Keratinocyte (primary cell): Measurements from ENCODE around the gene ZMYM2. TPM values are rescaled to one million over a fixed set of nuclear protein-coding genes. Genes with fewer than 3 reads are reported as not detected.

ENCODE experiments used
- DNase-seq: peaks from one replicate; pipeline ENCODE4 v3.0.0-alpha.2; 2011; ENCODE audit warnings: low read depth, missing footprints, low spot score
- FAIRE-seq: peaks from 2 replicates; lab custom pipeline; 2011; peaks lifted over from hg19 to GRCh38; lab: Jason Lieb, UNC
- H2AFZ ChIP-seq: 2 replicates; pipeline ENCODE4 v1.6.0; 2012; ENCODE audit warnings: low read length, control low read depth, inconsistent platforms; ENCODE audit not compliant: control insufficient read depth
- H3K27ac ChIP-seq: 2 replicates; pipeline ENCODE4 v1.5.1; 2011; ENCODE audit warnings: low read length; ENCODE audit not compliant: control insufficient read depth, insufficient read depth
- H3K27me3 ChIP-seq: 3 replicates; pipeline ENCODE4 v1.6.0; 2011; ENCODE audit warnings: low read length; ENCODE audit not compliant: control insufficient read depth, insufficient read depth; ENCODE audit errors: extremely low read depth
- H3K36me3 ChIP-seq, 2 experiments: 2 replicates in 1 of 2; 3 replicates in 1 of 2; pipeline ENCODE4 v1.5.1; 2011; ENCODE audit warnings: low read length in 2 of 2, mild to moderate bottlenecking in 1 of 2; ENCODE audit not compliant: control insufficient read depth in 2 of 2, insufficient read depth in 2 of 2; ENCODE audit errors: extremely low read depth in 1 of 2
- H3K4me1 ChIP-seq: 3 replicates; pipeline ENCODE4 v1.5.1; 2011; ENCODE audit warnings: low read length; ENCODE audit not compliant: control insufficient read depth, insufficient read depth; ENCODE audit errors: extremely low read depth
- H3K4me2 ChIP-seq: 3 replicates; pipeline ENCODE4 v1.6.0; 2011; ENCODE audit warnings: low read depth, low read length; ENCODE audit not compliant: control insufficient read depth, insufficient read depth; ENCODE audit errors: extremely low read depth
- H3K4me3 ChIP-seq, 3 experiments: fragments of 200-600 bp in 1 of 3; sonication (generic) in 1 of 3; 2 replicates in 2 of 3; 3 replicates in 1 of 3; pipeline ENCODE4 v1.5.1; 2011 to 2016; ENCODE audit warnings: low read length in 3 of 3, mild to moderate bottlenecking in 3 of 3, control low read depth in 2 of 3, inconsistent platforms in 1 of 3, low read depth in 1 of 3, mixed read lengths in 1 of 3, mixed run types in 1 of 3, moderate library complexity in 1 of 3; ENCODE audit not compliant: control insufficient read depth in 2 of 3, insufficient read depth in 2 of 3; ENCODE audit errors: extremely low read depth in 1 of 3
- H3K79me2 ChIP-seq: 2 replicates; pipeline ENCODE4 v1.6.0; 2012; ENCODE audit warnings: low read length; ENCODE audit not compliant: control insufficient read depth, insufficient read depth
- H3K9ac ChIP-seq: 3 replicates; pipeline ENCODE4 v1.6.0; 2011; ENCODE audit warnings: low read length; ENCODE audit not compliant: control insufficient read depth, insufficient read depth; ENCODE audit errors: extremely low read depth
- H3K9me1 ChIP-seq: 3 replicates; pipeline ENCODE4 v1.6.0; 2011; ENCODE audit warnings: low read length; ENCODE audit not compliant: control insufficient read depth, insufficient read depth; ENCODE audit errors: extremely low read depth
- H3K9me3 ChIP-seq: 2 replicates; pipeline ENCODE4 v1.5.1; 2012; ENCODE audit warnings: low read depth, low read length; ENCODE audit not compliant: control insufficient read depth
- H4K20me1 ChIP-seq: 3 replicates; pipeline ENCODE4 v1.6.0; 2011; ENCODE audit warnings: low read length; ENCODE audit not compliant: control insufficient read depth, insufficient read depth; ENCODE audit errors: extremely low read depth
- CTCF ChIP-seq, 3 experiments: IDR thresholded peaks in 1 of 3; conservative IDR thresholded peaks in 1 of 3; optimal IDR thresholded peaks in 1 of 3; 2 replicates in 2 of 3; 3 replicates in 1 of 3; pipeline versions ENCODE3 to v1.5.1; 2011; ENCODE audit warnings: low read length in 3 of 3, mild to moderate bottlenecking in 3 of 3, moderate library complexity in 2 of 3, control low read depth in 1 of 3, inconsistent platforms in 1 of 3; ENCODE audit not compliant: insufficient read depth in 2 of 3; ENCODE audit errors: extremely low read depth in 1 of 3
- EZH2 ChIP-seq: IDR thresholded peaks from one replicate; pipeline ENCODE4 v1.6.1; 2012; ENCODE audit warnings: inconsistent platforms, mild to moderate bottlenecking, low read length, moderate library complexity
- dilution Hi-C: fragments of 300-500 bp; cut with MboI; formaldehyde crosslinking; loops from one replicate; pipeline ENCODE4 v1.7.0; 2020; ENCODE audit warnings: low sequenced_read_pairs; ENCODE audit not compliant: extremely low pct_ligation_motif_present
- polyA plus RNA-seq, 5 experiments: library from polyadenylated mRNA; depleted of rRNA in 3 of 5; stranded (reverse) in 3 of 5; stranded (forward) in 1 of 5; unstranded in 1 of 5; fragments of >200 nt; gene quantifications; 1 replicate in 1 of 5; 2 replicates in 3 of 5; 3 replicates in 1 of 5; pipeline versions ENCODE4 v1.2.1 to v1.2.3, GENCODE V29; 2011 to 2012; ENCODE audit warnings: missing spikeins in 2 of 5, low read depth in 1 of 5, low replicate concordance in 1 of 5

The ZMYM2 gene
- polyA plus RNA-seq, 1 donor (not counting 4 experiments of a cell fraction or from before 2014, with no cell fraction given), result 51.3 TPM

- no peak overlapping the region for H3K9ac ChIP-seq
- H3K4me3 ChIP-seq, result no peak overlapping the region
- no peaks in the 10 kb centered on the region for H4K20me1 ChIP-seq
- H3K9me1 ChIP-seq, result no peaks in the 10 kb centered on the region
- H3K79me2 ChIP-seq, result peaks cover 22% of the 10 kb centered on the region
- no peak for FAIRE-seq
- TF ChIP-seq EZH2, result no peak
- no peak for TF ChIP-seq CTCF (optimal IDR thresholded peaks at IDR 0.05 in 1 of 3, IDR thresholded peaks at IDR 0.05 in 1 of 3, conservative IDR thresholded peaks at IDR 0.05 in 1 of 3; ENCODE audit: extremely low read depth in 1 of 3, insufficient read depth in 2 of 3, low read length in 3 of 3)
- H3K27me3 ChIP-seq, result no peaks in the 10 kb centered on the region
- H3K27ac ChIP-seq, result no peak overlapping the region
- no peaks in the 10 kb centered on the region for H3K9me3 ChIP-seq
- no peak overlapping the region for H2AFZ ChIP-seq
- peaks cover 2 to 8% of the 10 kb centered on the region in 2 experiments for H3K36me3 ChIP-seq
- dilution Hi-C loops, result no loop called here
- no peak overlapping the region for H3K4me2 ChIP-seq
- H3K4me1 ChIP-seq, result no peaks in the 10 kb centered on the region
- DNase-seq, result no peak
Measured at GRCh38 chr13:20002787-20003186, 44.3 kb downstream of the ZMYM2 start.

GRCh38 chr13:20006206-20006605 is 47.7 kb downstream of the ZMYM2 start:
- DNase-seq, result no peak
- Histone ChIP-seq H3K9ac (no peak overlapping the region), H3K9me3 (no peaks in the 10 kb centered on the region), H4K20me1 (no peaks in the 10 kb centered on the region), H3K79me2 (peaks cover 3% of the 10 kb centered on the region), H3K4me2 (no peak overlapping the region), H3K27me3 (no peaks in the 10 kb centered on the region), H2AFZ (no peak overlapping the region), H3K27ac (no peak overlapping the region), H3K9me1 (no peaks in the 10 kb centered on the region), H3K4me1 (no peaks in the 10 kb centered on the region), H3K4me3 (no peak overlapping the region), H3K36me3 (peaks cover 2 to 8% of the 10 kb centered on the region in 2 experiments)
- dilution Hi-C loops, result no loop called here
- FAIRE-seq, result no peak
- TF ChIP-seq EZH2, result no peak
- TF ChIP-seq CTCF (optimal IDR thresholded peaks at IDR 0.05 in 1 of 3, IDR thresholded peaks at IDR 0.05 in 1 of 3, conservative IDR thresholded peaks at IDR 0.05 in 1 of 3; ENCODE audit: extremely low read depth in 1 of 3, insufficient read depth in 2 of 3, low read length in 3 of 3), result no peak
